Stimulated activated CD8-positive, alpha-beta memory T cell treated with anti-CD3 and anti-CD28 coated beads, Interleukin-2, amount 100 ng/mL, for 1 hour (primary cell): ENCODE measurements around the gene ANKH.

Experiments
- DNase-seq, 2 donors: peaks; one replicate each; pipeline ENCODE4 v3.0.0-alpha.2; 2020; ENCODE audit warnings: low read depth in 2 of 2

ANKH gene

GRCh38 chr5:14685757-14686156 lies 185.8 kb downstream of the ANKH start:
- no peak for DNase-seq

GRCh38 chr5:14684757-14685156 lies 186.8 kb downstream of the ANKH start:
- no peak for DNase-seq

GRCh38 chr5:14683906-14684455 lies 187.6 kb downstream of the ANKH start:
- no peak for DNase-seq

- DNase-seq = no peak
Measured at GRCh38 chr5:14681236-14681752, 190.3 kb downstream of the ANKH start.

- no peak for DNase-seq
Measured at GRCh38 chr5:14679595-14679994, 192.0 kb downstream of the ANKH start.

- DNase-seq = no peak
Measured at GRCh38 chr5:14678773-14679334, 192.7 kb downstream of the ANKH start.

GRCh38 chr5:14676320-14676719 lies 195.3 kb downstream of the ANKH start:
- no peak for DNase-seq

- DNase-seq = no peak
Measured at GRCh38 chr5:14675865-14676300, 195.7 kb downstream of the ANKH start.

- no peak for DNase-seq
Measured at GRCh38 chr5:14674983-14675854, 196.4 kb downstream of the ANKH start.

GRCh38 chr5:14673443-14673842 lies 198.1 kb downstream of the ANKH start:
- DNase-seq = no peak

GRCh38 chr5:14672484-14673394 lies 198.8 kb downstream of the ANKH start:
- no peak for DNase-seq

GRCh38 chr5:14672082-14672481 lies 199.5 kb downstream of the ANKH start:
- no peak for DNase-seq

GRCh38 chr5:14671414-14671813 lies 200.2 kb downstream of the ANKH start:
- DNase-seq = no peak

GRCh38 chr5:14669975-14670374 lies 201.6 kb downstream of the ANKH start:
- no peak for DNase-seq

- no peak for DNase-seq
Measured at GRCh38 chr5:14669415-14669814, 202.2 kb downstream of the ANKH start.

GRCh38 chr5:14668181-14668591 lies 203.4 kb downstream of the ANKH start:
- peak in 1 of 2 donors; percentile 33 for DNase-seq

GRCh38 chr5:14667770-14668169 lies 203.8 kb downstream of the ANKH start:
- no peak for DNase-seq

GRCh38 chr5:14667290-14667689 lies 204.3 kb downstream of the ANKH start:
- DNase-seq = no peak

- DNase-seq = no peak
Measured at GRCh38 chr5:14666357-14666756, 205.2 kb downstream of the ANKH start.

GRCh38 chr5:14665949-14666348 lies 205.6 kb downstream of the ANKH start:
- peak in 1 of 2 donors; percentile 36 for DNase-seq

- DNase-seq = no peak
Measured at GRCh38 chr5:14665101-14665822, 206.3 kb downstream of the ANKH start.
